ENCODE measurements around the gene SELENON. TPM values are rescaled to one million over a fixed set of nuclear protein-coding genes. Genes with fewer than 3 reads are reported as not detected.

Gene SELENON
- total RNA-seq, 2 donors from 2014 or later: 22.8 to 27.4 TPM

- H3K27ac ChIP-seq: peak overlapping the region; percentile 82 to 89 (median 87)
- DNase-seq (peak; percentile 62 to 79 (median 70)), ATAC-seq (peak; percentile 81)
- intact Hi-C loops (cut with DNase I): no loop called here
- H3K27me3 ChIP-seq: no peaks in the 10 kb centered on the region
- H3K4me3 ChIP-seq: no peak overlapping the region
- peaks cover 66% of the 10 kb centered on the region for H3K4me1 ChIP-seq
- peak in 4 of 7 experiments; percentile 9 to 28 (median 22) for TF ChIP-seq CTCF (IDR thresholded peaks at IDR 0.05)
- TF ChIP-seq POLR2A (IDR thresholded peaks at IDR 0.05): peak in 2 of 3 donors; percentile 51 to 54
- WGBS, 2 donors: 20 to 22% methylated on average over 9 of the region's 9 CpGs
- H3K9me3 ChIP-seq: no peaks in the 10 kb centered on the region
- no peaks in the 10 kb centered on the region for H3K36me3 ChIP-seq (replicated peaks in 1 of 2; ENCODE audit: insufficient read depth in 1 of 2, low read depth in 2 of 2)
Measured at GRCh38 chr1:25867210-25867991, 67.4 kb downstream of the SELENON start.

Other genes with a start within 250 kb of the SELENON start
- 10 to 100 TPM in 1 of 2 donors, 1 to 10 TPM in 1; 4.4 to 10.9 TPM for gene MAN1C1, start 183.4 kb upstream of the SELENON start, total RNA-seq
- gene MTFR1L, start 19.8 kb downstream of the SELENON start, total RNA-seq: 10 to 100 TPM; 39.7 to 56.4 TPM
- gene AUNIP, start 59.3 kb downstream of the SELENON start, total RNA-seq: not detected
- gene PAQR7, start 75.5 kb downstream of the SELENON start, total RNA-seq: 1 to 10 TPM; 3.0 to 4.4 TPM
- gene STMN1, start 106.2 kb downstream of the SELENON start, total RNA-seq: 10 to 100 TPM in 1 of 2 donors, 1 to 10 TPM in 1; 6.3 to 11.4 TPM
- gene PAFAH2, start 197.9 kb downstream of the SELENON start, total RNA-seq: 10 to 100 TPM; 14.8 to 46.4 TPM
- not detected for gene EXTL1, start 221.6 kb downstream of the SELENON start, total RNA-seq
- gene SLC30A2, start 245.9 kb downstream of the SELENON start, total RNA-seq: 10 to 100 TPM; 44.5 to 64.6 TPM